OCI-LY7 (cell line): ENCODE data around the gene ARHGAP45. TPM values are rescaled to one million over a fixed set of nuclear protein-coding genes. Genes with fewer than 3 reads are reported as not detected.

Experiments used
- BruUV-seq: library from RNA; stranded (reverse); fragments of 400-500 nt; replicated peaks from 2 replicates; lab custom pipeline; 2021; lab: Mats Ljungman, UMichigan
- CTCF ChIA-PET: fragments of 300-600 bp; sonication (Branson Sonifier 250); formaldehyde crosslinking; loops from one replicate; lab custom pipeline; 2022; ENCODE audit warnings: antibody characterized with exemption; ENCODE audit not compliant: unreplicated experiment; lab: Charles Lee
- POLR2A ChIA-PET: fragments of 300-600 bp; sonication (Branson Sonifier 250); formaldehyde crosslinking; loops from one replicate; lab custom pipeline; 2022; ENCODE audit warnings: antibody characterized with exemption; lab: Charles Lee
- DNase-seq: peaks from one replicate; pipeline ENCODE4 v3.0.0-alpha.2; 2015; ENCODE audit warnings: low spot score
- H2AFZ ChIP-seq: fragments of 200-600 bp; sonication (generic), shearing (Covaris generic); 2 replicates; pipeline ENCODE4 v1.6.1; 2014; ENCODE audit warnings: mild to moderate bottlenecking, antibody characterized with exemption, low read length, moderate library complexity
- H3K27ac ChIP-seq: fragments of 200-600 bp; sonication (generic); 2 replicates; pipeline ENCODE4 v1.5.1; 2014; ENCODE audit warnings: mixed run types, low read depth, mild to moderate bottlenecking, moderate library complexity, low read length, inconsistent platforms; ENCODE audit not compliant: poor library complexity, severe bottlenecking
- H3K36me3 ChIP-seq: fragments of 200-600 bp; sonication (generic); 2 replicates; pipeline ENCODE4 v1.6.1; 2014; ENCODE audit warnings: mild to moderate bottlenecking, antibody characterized with exemption, low read length, moderate library complexity, mixed read lengths; ENCODE audit not compliant: insufficient read depth
- H3K4me1 ChIP-seq: fragments of 200-600 bp; sonication (generic); 2 replicates; pipeline ENCODE4 v1.5.1; 2014; ENCODE audit warnings: mild to moderate bottlenecking, low read length; ENCODE audit not compliant: insufficient read depth, poor library complexity, severe bottlenecking
- H3K4me2 ChIP-seq: fragments of 200-600 bp; sonication (generic); 2 replicates; pipeline ENCODE4 v1.6.1; 2014; ENCODE audit warnings: mild to moderate bottlenecking, low read length
- H3K4me3 ChIP-seq: fragments of 200-600 bp; sonication (generic); 2 replicates; pipeline ENCODE4 v1.5.1; 2014; ENCODE audit warnings: mild to moderate bottlenecking, low read depth, low read length; ENCODE audit not compliant: poor library complexity, severe bottlenecking
- H3K79me2 ChIP-seq: fragments of 200-600 bp; sonication (generic); 2 replicates; pipeline ENCODE4 v1.6.1; 2016; ENCODE audit warnings: low read depth, mild to moderate bottlenecking, low read length, moderate library complexity, mixed read lengths; ENCODE audit not compliant: insufficient read depth
- H3K9me2 ChIP-seq: fragments of 200-600 bp; sonication (generic); 2 replicates; pipeline ENCODE4 v1.6.1; 2016; ENCODE audit warnings: mild to moderate bottlenecking, low read length, mixed read lengths; ENCODE audit not compliant: insufficient read depth
- H3K9me3 ChIP-seq: fragments of 200-600 bp; sonication (generic); 2 replicates; pipeline ENCODE4 v1.6.1; 2014; ENCODE audit warnings: mild to moderate bottlenecking, mixed run types, low read length, mixed read lengths
- H4K20me1 ChIP-seq: fragments of 200-600 bp; sonication (generic); 2 replicates; pipeline ENCODE4 v1.6.1; 2014; ENCODE audit warnings: mild to moderate bottlenecking, antibody characterized with exemption, low read length, moderate library complexity, mixed read lengths; ENCODE audit not compliant: insufficient read depth
- CTCF ChIP-seq: fragments of 200-600 bp; sonication (generic); conservative IDR thresholded peaks from 2 replicates; pipeline ENCODE4 v1.5.1; 2014; ENCODE audit warnings: mild to moderate bottlenecking, antibody characterized with exemption, low read length, moderate library complexity, mixed read lengths
- EZH2phosphoT487 ChIP-seq: fragments of 200-600 bp; sonication (generic); IDR thresholded peaks from 2 replicates; pipeline ENCODE4 v1.6.1; 2018; ENCODE audit warnings: low read depth, borderline replicate concordance, mild to moderate bottlenecking, mixed run types, antibody characterized with exemption, low read length, moderate library complexity, mixed read lengths
- intact Hi-C: fragments of 100-400 bp; cut with micrococcal nuclease; formaldehyde crosslinking; loops from one replicate; pipeline ENCODE4 v1.10.0; 2022; ENCODE audit not compliant: unreplicated experiment
- total RNA-seq, 2 experiments: library from RNA; depleted of rRNA in 1 of 2; stranded (reverse); fragments of >200 nt in 1 of 2; shearing (Covaris generic) in 1 of 2; gene quantifications; 2 replicates each; pipeline ENCODE4 v1.2.3, GENCODE V29; 2014 to 2022

ARHGAP45 gene
- total RNA-seq, 2 experiments from 2014 or later, result 135 to 143 TPM

- intact Hi-C loops, result no loop called here
- peak; percentile 71 for DNase-seq
- H3K79me2 ChIP-seq, result peaks cover 2% of the 10 kb centered on the region; the same call in 1 of the 2 replicates
Measured at GRCh38 chr19:1087813-1088415, 20.9 kb downstream of the ARHGAP45 start.

GRCh38 chr19:1088416-1089010 lies 21.5 kb downstream of the ARHGAP45 start:
- Histone ChIP-seq H2AFZ (no peak overlapping the region), H3K4me2 (peak overlapping the region; percentile 51), H3K79me2 (peaks cover 8% of the 10 kb centered on the region; the same call in 1 of the 2 replicates), H3K36me3 (peaks cover 90% of the 10 kb centered on the region), H4K20me1 (no peaks in the 10 kb centered on the region), H3K9me3 (no peaks in the 10 kb centered on the region), H3K9me2 (no peaks in the 10 kb centered on the region), H3K4me1 (peaks cover 30% of the 10 kb centered on the region), H3K4me3 (no peak overlapping the region), H3K27ac (peak overlapping the region; percentile 83)
- intact Hi-C loops, result no loop called here
- no peak for TF ChIP-seq EZH2phosphoT487
- TF ChIP-seq CTCF, result no peak
- POLR2A ChIA-PET, result no interaction called here
- BruUV-seq, result no TSS peak
- no peak for DNase-seq
- CTCF ChIA-PET, result no interaction called here

More at GRCh38 chr19:1087813-1088415, 20.9 kb downstream of the ARHGAP45 start:
- Histone ChIP-seq H3K4me1 (peaks cover 30% of the 10 kb centered on the region), H3K9me2 (no peaks in the 10 kb centered on the region), H3K36me3 (peaks cover 90% of the 10 kb centered on the region), H3K27ac (peak overlapping the region; percentile 83), H3K4me2 (peak overlapping the region; percentile 51), H3K9me3 (no peaks in the 10 kb centered on the region), H2AFZ (no peak overlapping the region), H3K4me3 (no peak overlapping the region), H4K20me1 (no peaks in the 10 kb centered on the region)
- TF ChIP-seq EZH2phosphoT487, result no peak
- TF ChIP-seq CTCF, result peak; percentile 45
- BruUV-seq, result TSS peak; percentile 67
- POLR2A ChIA-PET, result no interaction called here
- CTCF ChIA-PET, result no interaction called here
